ENCODE results near the gene MYO18B. TPM values are rescaled to one million over a fixed set of nuclear protein-coding genes. Genes with fewer than 3 reads are reported as not detected.

MYO18B gene
- polyA plus RNA-seq, 1 donor (not counting 4 experiments of a cell fraction or from before 2014, with no cell fraction given) = not detected

GRCh38 chr22:25759825-25760231, 17.8 kb downstream of the MYO18B start:
- Histone ChIP-seq H3K9me1 (ENCODE audit: control insufficient read depth, extremely low read depth, insufficient read depth, low read length) (no peaks in the 10 kb centered on the region), H2AFZ (ENCODE audit: control insufficient read depth, low read length) (no peak overlapping the region), H3K4me3 (ENCODE audit: control insufficient read depth in 2 of 3, extremely low read depth in 1 of 3, insufficient read depth in 2 of 3, low read depth in 1 of 3, low read length in 3 of 3) (no peak overlapping the region), H3K36me3 (ENCODE audit: control insufficient read depth in 2 of 2, extremely low read depth in 1 of 2, insufficient read depth in 2 of 2, low read length in 2 of 2) (no peaks in the 10 kb centered on the region), H3K4me1 (ENCODE audit: control insufficient read depth, extremely low read depth, insufficient read depth, low read length) (peaks cover 29% of the 10 kb centered on the region), H3K27me3 (ENCODE audit: control insufficient read depth, extremely low read depth, insufficient read depth, low read length) (no peaks in the 10 kb centered on the region), H3K27ac (ENCODE audit: control insufficient read depth, insufficient read depth, low read length) (peak overlapping the region; percentile 83), H3K4me2 (ENCODE audit: control insufficient read depth, extremely low read depth, insufficient read depth, low read depth, low read length) (peak overlapping the region; percentile 37), H3K9me3 (ENCODE audit: control insufficient read depth, low read depth, low read length) (no peaks in the 10 kb centered on the region), H3K79me2 (ENCODE audit: control insufficient read depth, insufficient read depth, low read length) (no peaks in the 10 kb centered on the region), H3K9ac (ENCODE audit: control insufficient read depth, extremely low read depth, insufficient read depth, low read length) (no peak overlapping the region), H4K20me1 (ENCODE audit: control insufficient read depth, extremely low read depth, insufficient read depth, low read length) (no peaks in the 10 kb centered on the region)
- dilution Hi-C loops (cut with MboI; ENCODE audit: extremely low pct_ligation_motif_present, low sequenced_read_pairs) = no loop called here
- TF ChIP-seq CTCF (optimal IDR thresholded peaks at IDR 0.05 in 1 of 3, IDR thresholded peaks at IDR 0.05 in 1 of 3, conservative IDR thresholded peaks at IDR 0.05 in 1 of 3; ENCODE audit: extremely low read depth in 1 of 3, insufficient read depth in 2 of 3, low read length in 3 of 3) (no peak), EZH2 (IDR thresholded peaks at IDR 0.05; ENCODE audit: low read length) (no peak)
- FAIRE-seq = peak; percentile 81
- DNase-seq (ENCODE audit: low read depth, low spot score) = peak; percentile 82

- DNase-seq (ENCODE audit: low read depth, low spot score) (no peak), FAIRE-seq (no peak)
- no peaks in the 10 kb centered on the region for H3K27me3 ChIP-seq (ENCODE audit: control insufficient read depth, extremely low read depth, insufficient read depth, low read length)
- H3K79me2 ChIP-seq (ENCODE audit: control insufficient read depth, insufficient read depth, low read length) = no peaks in the 10 kb centered on the region
- peak overlapping the region; percentile 40 for H3K27ac ChIP-seq (ENCODE audit: control insufficient read depth, insufficient read depth, low read length)
- no peak overlapping the region for H2AFZ ChIP-seq (ENCODE audit: control insufficient read depth, low read length)
- no peak overlapping the region for H3K9ac ChIP-seq (ENCODE audit: control insufficient read depth, extremely low read depth, insufficient read depth, low read length)
- H3K9me3 ChIP-seq (ENCODE audit: control insufficient read depth, low read depth, low read length) = no peaks in the 10 kb centered on the region
- TF ChIP-seq EZH2 (IDR thresholded peaks at IDR 0.05; ENCODE audit: low read length) = no peak
- no peak for TF ChIP-seq CTCF (optimal IDR thresholded peaks at IDR 0.05 in 1 of 3, IDR thresholded peaks at IDR 0.05 in 1 of 3, conservative IDR thresholded peaks at IDR 0.05 in 1 of 3; ENCODE audit: extremely low read depth in 1 of 3, insufficient read depth in 2 of 3, low read length in 3 of 3)
- H3K4me1 ChIP-seq (ENCODE audit: control insufficient read depth, extremely low read depth, insufficient read depth, low read length) = peaks cover 29% of the 10 kb centered on the region
- no peaks in the 10 kb centered on the region for H3K9me1 ChIP-seq (ENCODE audit: control insufficient read depth, extremely low read depth, insufficient read depth, low read length)
- no peaks in the 10 kb centered on the region for H4K20me1 ChIP-seq (ENCODE audit: control insufficient read depth, extremely low read depth, insufficient read depth, low read length)
- no peaks in the 10 kb centered on the region for H3K36me3 ChIP-seq (ENCODE audit: control insufficient read depth in 2 of 2, extremely low read depth in 1 of 2, insufficient read depth in 2 of 2, low read length in 2 of 2)
- H3K4me3 ChIP-seq (ENCODE audit: control insufficient read depth in 2 of 3, extremely low read depth in 1 of 3, insufficient read depth in 2 of 3, low read depth in 1 of 3, low read length in 3 of 3) = no peak overlapping the region
- H3K4me2 ChIP-seq (ENCODE audit: control insufficient read depth, extremely low read depth, insufficient read depth, low read depth, low read length) = no peak overlapping the region
- dilution Hi-C loops (cut with MboI; ENCODE audit: extremely low pct_ligation_motif_present, low sequenced_read_pairs) = no loop called here
These were observed 18.3 kb downstream of the MYO18B start for GRCh38 chr22:25760294-25760693.

All from keratinocyte (primary cell).